Spinal cord (tissue), 10 donors: ENCODE results near the gene FN1. TPM values are rescaled to one million over a fixed set of nuclear protein-coding genes. Genes with fewer than 3 reads are reported as not detected.

ENCODE experiments used
- DNase-seq, 6 donors: peaks; one replicate each; pipeline versions ENCODE4 v3.0.0 to v3.0.0-alpha.2; 2013 to 2015; ENCODE audit warnings: low spot score in 6 of 6, low read depth in 4 of 6
- H3K27ac ChIP-seq: one replicate; pipeline ENCODE4 v1.5.1; 2013; ENCODE audit warnings: low read depth, low read length, control low read depth
- H3K27me3 ChIP-seq: one replicate; pipeline ENCODE4 v1.6.1; 2013; ENCODE audit warnings: low read length; ENCODE audit not compliant: control insufficient read depth, insufficient read depth
- H3K36me3 ChIP-seq: one replicate; pipeline ENCODE4 v1.6.1; 2013; ENCODE audit warnings: low read length; ENCODE audit not compliant: control insufficient read depth, insufficient read depth
- H3K4me1 ChIP-seq: one replicate; pipeline ENCODE4 v1.6.1; 2013; ENCODE audit warnings: low read length; ENCODE audit not compliant: control insufficient read depth, insufficient read depth
- H3K4me3 ChIP-seq: one replicate; pipeline ENCODE4 v1.5.1; 2013; ENCODE audit warnings: low read depth, low read length, control low read depth
- H3K9me3 ChIP-seq: one replicate; pipeline ENCODE4 v1.6.1; 2013; ENCODE audit warnings: low read length; ENCODE audit not compliant: control insufficient read depth, insufficient read depth
- WGBS: methylation state at CpG from one replicate; pipeline ENCODE4 v1.1.5; 2013; ENCODE audit warnings: missing lambda C conversion rate; ENCODE audit not compliant: insufficient coverage; 5-methylcytosine and 5-hydroxymethylcytosine counted together
- polyA plus RNA-seq, 2 donors: library from polyadenylated mRNA; unstranded; fragments of 120-200 nt; gene quantifications; one replicate each; pipeline ENCODE4 v1.2.1, GENCODE V29; 2013; ENCODE audit not compliant: insufficient read length in 2 of 2
- total RNA-seq, 2 donors: library from RNA; depleted of rRNA in 1 of 2; stranded (reverse); fragments of 120-200 nt in 1 of 2; fragments of >200 nt in 1 of 2; gene quantifications; one replicate each; pipeline versions ENCODE4 v1.2.3 to v1.2.4, GENCODE V29; 2013 to 2014
- donor health status: healthy.

Gene FN1
- total and polyA plus RNA-seq, 4 donors = 281 to 1,973 (median 522) TPM

- no peaks in the 10 kb centered on the region for H3K36me3 ChIP-seq
- no peaks in the 10 kb centered on the region for H3K4me1 ChIP-seq
- WGBS = 93% methylated on average over 5 of the region's 5 CpGs
- H3K9me3 ChIP-seq = no peaks in the 10 kb centered on the region
- no peaks in the 10 kb centered on the region for H3K27me3 ChIP-seq
- DNase-seq = no peak
- H3K4me3 ChIP-seq = no peak overlapping the region
- H3K27ac ChIP-seq = no peak overlapping the region
These were observed 26.1 kb upstream of the FN1 start for GRCh38 chr2:215461836-215462532.

- Histone ChIP-seq H3K4me3 (no peak overlapping the region), H3K9me3 (no peaks in the 10 kb centered on the region), H3K4me1 (no peaks in the 10 kb centered on the region), H3K36me3 (no peaks in the 10 kb centered on the region), H3K27ac (no peak overlapping the region), H3K27me3 (no peaks in the 10 kb centered on the region)
- peak in 1 of 6 donors; percentile 6 for DNase-seq
- no CpG with 5 or more reads among the region's 4 CpGs for WGBS
These were observed 25.0 kb upstream of the FN1 start for GRCh38 chr2:215460682-215461382.

GRCh38 chr2:215455958-215456357 lies 20.1 kb upstream of the FN1 start:
- Histone ChIP-seq H3K9me3 (no peaks in the 10 kb centered on the region), H3K4me1 (no peaks in the 10 kb centered on the region), H3K27ac (no peak overlapping the region), H3K4me3 (no peak overlapping the region), H3K27me3 (no peaks in the 10 kb centered on the region), H3K36me3 (no peaks in the 10 kb centered on the region)
- WGBS = 94% methylated on average over 2 of the region's 3 CpGs
- no peak for DNase-seq

- no CpG with 5 or more reads among the region's 5 CpGs for WGBS
- Histone ChIP-seq H3K27ac (no peak overlapping the region), H3K4me1 (no peaks in the 10 kb centered on the region), H3K36me3 (no peaks in the 10 kb centered on the region), H3K4me3 (no peak overlapping the region), H3K27me3 (no peaks in the 10 kb centered on the region), H3K9me3 (no peaks in the 10 kb centered on the region)
- DNase-seq = no peak
These were observed 18.8 kb upstream of the FN1 start for GRCh38 chr2:215454519-215455246.

- no peaks in the 10 kb centered on the region for H3K36me3 ChIP-seq
- no peaks in the 10 kb centered on the region for H3K27me3 ChIP-seq
- H3K9me3 ChIP-seq = no peaks in the 10 kb centered on the region
- H3K4me1 ChIP-seq = no peaks in the 10 kb centered on the region
- no peak overlapping the region for H3K4me3 ChIP-seq
- 67% methylated on average over 3 of the region's 5 CpGs for WGBS
- DNase-seq = no peak
- no peak overlapping the region for H3K27ac ChIP-seq
These were observed 16.9 kb upstream of the FN1 start for GRCh38 chr2:215452725-215453124.

GRCh38 chr2:215451012-215451756 lies 15.3 kb upstream of the FN1 start:
- Histone ChIP-seq H3K9me3 (no peaks in the 10 kb centered on the region), H3K36me3 (no peaks in the 10 kb centered on the region), H3K4me1 (no peaks in the 10 kb centered on the region), H3K27me3 (no peaks in the 10 kb centered on the region), H3K4me3 (no peak overlapping the region), H3K27ac (no peak overlapping the region)
- WGBS = 60% methylated on average over 1 of the region's 6 CpGs
- DNase-seq = peak in 1 of 6 donors; percentile 36

- no peak overlapping the region for H3K4me3 ChIP-seq
- H3K27ac ChIP-seq = no peak overlapping the region
- H3K36me3 ChIP-seq = no peaks in the 10 kb centered on the region
- WGBS = no CpG with 5 or more reads among the region's 4 CpGs
- no peaks in the 10 kb centered on the region for H3K27me3 ChIP-seq
- DNase-seq = no peak
- H3K4me1 ChIP-seq = no peaks in the 10 kb centered on the region
- H3K9me3 ChIP-seq = no peaks in the 10 kb centered on the region
These were observed 14.5 kb upstream of the FN1 start for GRCh38 chr2:215450188-215451011.

- no peaks in the 10 kb centered on the region for H3K4me1 ChIP-seq
- H3K36me3 ChIP-seq = no peaks in the 10 kb centered on the region
- DNase-seq = no peak
- no peak overlapping the region for H3K4me3 ChIP-seq
- 100% methylated on average over 1 of the region's 3 CpGs for WGBS
- H3K9me3 ChIP-seq = no peaks in the 10 kb centered on the region
- H3K27me3 ChIP-seq = no peaks in the 10 kb centered on the region
- H3K27ac ChIP-seq = no peak overlapping the region
These were observed 11.8 kb upstream of the FN1 start for GRCh38 chr2:215447673-215448081.

GRCh38 chr2:215447056-215447455 lies 11.2 kb upstream of the FN1 start:
- WGBS = no CpG with 5 or more reads among the region's 2 CpGs
- Histone ChIP-seq H3K27me3 (no peaks in the 10 kb centered on the region), H3K9me3 (no peaks in the 10 kb centered on the region), H3K4me1 (no peaks in the 10 kb centered on the region), H3K4me3 (no peak overlapping the region), H3K27ac (no peak overlapping the region), H3K36me3 (no peaks in the 10 kb centered on the region)
- DNase-seq = no peak
